ENCODE measurements around the gene ZNF761.
"Not testable (repeated sequence)": the region's sequence is repeated elsewhere in the genome, so short reads cannot be mapped to it uniquely, and the experiment has no call there.

ZNF761 gene

DNA sequence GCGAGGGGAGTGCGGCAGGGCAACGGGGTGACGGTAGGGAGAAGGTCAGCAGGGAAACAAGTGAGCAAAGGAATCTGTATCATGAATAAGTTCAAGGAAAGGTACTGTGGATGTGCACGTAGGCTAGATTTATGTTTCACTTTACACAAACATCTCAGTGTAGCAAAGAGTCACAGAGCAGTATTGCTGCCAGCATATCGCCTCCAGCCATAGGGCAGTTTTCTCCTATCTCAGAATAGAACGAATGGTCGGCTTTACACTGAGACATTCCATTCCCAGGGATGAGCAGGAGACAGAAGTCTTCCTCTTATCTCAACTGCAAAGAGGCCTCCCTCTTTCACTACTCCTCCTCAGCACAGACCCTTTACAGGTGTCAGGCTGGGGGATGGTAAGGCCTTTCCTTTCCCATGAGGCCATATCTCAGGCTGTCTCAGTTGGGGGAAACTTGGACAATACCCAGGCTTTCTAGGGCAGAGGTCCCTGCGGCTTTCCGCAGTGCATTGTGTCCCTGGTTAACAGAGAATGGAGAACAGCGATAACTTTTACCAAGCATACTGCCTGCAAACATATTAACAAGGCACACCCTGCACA is 28.4 kb downstream of the ZNF761 start:
- not testable (repeated sequence) for DNase-seq

GRCh38 chr19:53461866-53462265 is 30.1 kb downstream of the ZNF761 start:
- DNase-seq: no peak

- DNase-seq: no peak
Observed at GRCh38 chr19:53462861-53463260, 31.1 kb downstream of the ZNF761 start.

DNA sequence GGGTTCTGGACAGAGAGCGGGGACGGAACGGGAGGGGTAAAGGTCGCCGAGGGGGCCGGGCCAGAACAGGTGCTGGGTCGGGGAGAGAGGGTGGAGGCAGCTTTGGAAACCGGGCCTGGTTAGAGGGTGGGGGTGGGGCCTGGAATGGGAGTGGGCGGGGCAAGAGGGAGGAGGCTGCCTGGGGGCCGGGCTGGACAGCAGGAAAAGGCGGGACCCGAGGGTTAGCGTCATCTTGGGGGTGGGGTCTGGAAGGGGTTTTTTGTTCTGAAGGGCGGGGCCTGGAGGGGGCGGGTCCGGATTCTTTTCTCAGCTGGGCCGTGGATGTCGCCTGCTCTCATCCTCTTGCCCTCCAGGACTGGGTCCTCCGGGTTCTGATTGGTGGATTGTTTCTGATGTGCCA is 31.5 kb downstream of the ZNF761 start:
- peak; percentile 49 for DNase-seq

GRCh38 chr19:53466726-53467484 is 35.1 kb downstream of the ZNF761 start:
- no peak for DNase-seq

- peak; percentile 80 for DNase-seq
Observed at GRCh38 chr19:53467485-53468262, 35.9 kb downstream of the ZNF761 start, which contains the start of gene ZNF813. Gene ZNF813, plus strand, starts transcription at chr19:53467733. Its CDS starts 16,090 bp downstream, at chr19:53483823.

DNA sequence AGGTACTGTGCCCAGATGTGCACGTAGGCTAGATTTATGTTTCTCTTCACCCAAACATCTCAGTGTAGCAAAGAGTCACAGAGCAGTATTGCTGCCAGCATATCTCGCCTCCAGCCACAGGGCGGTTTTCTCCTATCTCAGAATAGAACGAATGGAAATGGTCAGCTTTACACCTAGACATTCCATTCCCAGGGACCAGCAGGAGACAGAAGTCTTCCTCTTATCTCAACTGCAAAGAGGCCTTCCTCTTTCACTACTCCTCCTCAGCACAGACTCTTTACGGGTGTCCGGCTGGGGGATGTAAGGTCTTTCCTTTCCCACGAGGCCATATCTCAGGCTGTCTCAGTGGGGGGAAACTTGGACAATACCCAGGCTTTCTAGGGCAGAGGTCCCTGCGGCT is 36.8 kb downstream of the ZNF761 start:
- not testable (repeated sequence) for DNase-seq

- no peak for DNase-seq
Observed at GRCh38 chr19:53471916-53472315, 40.1 kb downstream of the ZNF761 start.

GRCh38 chr19:53474832-53475231 is 43.0 kb downstream of the ZNF761 start:
- not testable (repeated sequence) for DNase-seq

- not testable (repeated sequence) for DNase-seq
Observed at GRCh38 chr19:53475470-53475869, 43.7 kb downstream of the ZNF761 start.

- not testable (repeated sequence) for DNase-seq
Observed at GRCh38 chr19:53483751-53484150, 52.0 kb downstream of the ZNF761 start.

GRCh38 chr19:53485046-53486004 is 53.5 kb downstream of the ZNF761 start:
- DNase-seq: no peak

- DNase-seq: no peak
Observed at GRCh38 chr19:53492153-53492552, 60.4 kb downstream of the ZNF761 start.

DNA sequence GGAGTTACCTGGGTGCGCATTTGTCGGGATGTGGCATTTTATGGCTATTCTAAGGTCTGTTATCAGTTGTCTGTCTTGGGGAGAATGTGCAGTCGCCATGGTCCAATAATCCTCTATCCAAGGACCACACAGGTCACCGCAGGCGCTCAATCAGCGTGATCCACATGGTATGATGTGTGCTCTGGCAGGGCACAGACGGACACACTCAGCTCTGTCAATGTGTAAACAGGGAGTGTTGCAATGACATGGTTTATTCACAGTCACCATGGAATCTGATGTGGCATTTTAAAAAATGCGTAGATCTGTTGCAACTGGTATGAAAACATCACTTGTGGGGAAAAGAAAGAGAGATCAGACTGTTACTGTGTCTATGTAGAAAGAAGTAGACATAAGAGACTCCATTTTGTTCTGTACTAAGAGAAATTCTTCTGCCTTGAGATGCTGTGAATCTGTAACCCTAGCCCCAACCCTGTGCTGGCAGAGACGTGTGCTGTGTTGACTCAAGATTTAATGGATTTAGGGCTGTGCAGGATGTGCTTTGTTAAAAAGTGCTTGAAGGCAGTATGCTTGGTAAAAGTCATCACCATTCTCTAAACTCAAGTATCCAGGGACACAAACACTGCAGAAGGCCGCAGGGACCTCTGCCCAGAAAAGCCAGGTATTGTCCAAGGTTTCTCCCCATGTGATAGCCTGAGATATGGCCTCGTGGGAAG is 65.7 kb downstream of the ZNF761 start:
- DNase-seq: not testable (repeated sequence)

- DNase-seq: not testable (repeated sequence)
Observed at GRCh38 chr19:53498024-53498395, 66.2 kb downstream of the ZNF761 start.

DNA sequence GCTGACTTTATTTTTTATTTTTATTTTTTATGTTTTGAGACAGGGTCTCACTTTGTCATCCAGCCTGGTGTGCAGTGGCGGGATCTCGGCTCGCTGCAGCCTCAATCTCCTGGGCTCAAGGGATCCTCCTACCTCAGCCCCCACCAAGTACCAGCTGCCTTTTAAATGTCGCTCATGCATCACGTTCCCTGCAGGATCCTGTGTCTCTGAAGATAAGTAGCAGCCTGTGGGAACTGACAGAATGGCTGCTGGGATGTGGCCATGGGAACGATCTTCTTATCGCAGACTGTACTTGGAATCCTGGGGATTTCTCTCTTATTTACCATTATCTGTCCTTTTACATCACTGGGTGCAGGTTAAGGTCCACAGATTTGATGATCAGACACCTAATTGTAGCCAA is 71.4 kb downstream of the ZNF761 start:
- DNase-seq: not testable (repeated sequence)

GRCh38 chr19:53503671-53504364 is 72.0 kb downstream of the ZNF761 start:
- DNase-seq: not testable (repeated sequence)

- peak; percentile 31 for DNase-seq
Observed at GRCh38 chr19:53504365-53504703, 72.5 kb downstream of the ZNF761 start.

DNA sequence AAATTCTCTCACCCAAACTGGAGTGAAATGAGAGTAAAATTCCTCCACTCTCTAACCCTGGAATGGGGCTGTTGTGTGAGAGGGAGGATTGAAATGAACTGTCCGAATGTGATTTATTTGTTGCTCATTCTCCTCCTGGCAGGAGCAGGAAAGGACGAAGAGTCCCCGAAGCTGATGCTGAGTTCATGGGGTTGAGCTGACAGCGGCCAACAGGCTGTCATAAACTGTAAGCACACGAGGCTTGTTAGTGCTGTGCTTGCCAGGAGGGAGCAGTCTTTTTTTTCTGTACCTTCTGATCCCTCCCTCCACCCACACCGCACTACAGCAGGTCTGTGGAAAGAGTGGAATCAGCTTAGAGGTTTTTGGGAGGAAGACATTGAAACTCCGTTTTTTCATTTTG is 73.1 kb downstream of the ZNF761 start:
- no peak for DNase-seq

GRCh38 chr19:53506728-53507127 is 74.9 kb downstream of the ZNF761 start:
- no peak for DNase-seq

Measured in T1000 (cell line).